Body of pancreas (tissue), 4 donors: ENCODE results near the gene LRRC8C.

ENCODE experiments used
- CTCF ChIP-seq, 7 experiments: fragments of 450-650 bp in 4 of 7; fragments of 200-600 bp in 3 of 7; sonication (generic) in 3 of 7; IDR thresholded peaks; one replicate each; pipeline ENCODE4 v1.5.1; 2016 to 2019; ENCODE audit warnings: antibody characterized with exemption in 7 of 7
- POLR2A ChIP-seq, 3 donors: fragments of 450-650 bp; IDR thresholded peaks; one replicate each; pipeline ENCODE4 v1.6.1; 2016; ENCODE audit warnings: antibody characterized with exemption in 3 of 3, mild to moderate bottlenecking in 2 of 3

- TF ChIP-seq CTCF (IDR thresholded peaks at IDR 0.05) = no peak
- no peak for TF ChIP-seq POLR2A (IDR thresholded peaks at IDR 0.05)
Measured at GRCh38 chr1:89682611-89683010, 49.7 kb downstream of the LRRC8C start.
